Stimulated activated CD8-positive, alpha-beta memory T cell treated with anti-CD3 and anti-CD28 coated beads, Interleukin-7, amount 100 ng/mL, for 48 hours (primary cell): ENCODE measurements around the gene CFL1.

ENCODE experiments used
- DNase-seq, 2 donors: peaks; one replicate each; pipeline ENCODE4 v3.0.0-alpha.2; 2020; ENCODE audit warnings: low read depth in 1 of 2; ENCODE audit errors: extremely low read depth in 1 of 2

CFL1 gene

DNA sequence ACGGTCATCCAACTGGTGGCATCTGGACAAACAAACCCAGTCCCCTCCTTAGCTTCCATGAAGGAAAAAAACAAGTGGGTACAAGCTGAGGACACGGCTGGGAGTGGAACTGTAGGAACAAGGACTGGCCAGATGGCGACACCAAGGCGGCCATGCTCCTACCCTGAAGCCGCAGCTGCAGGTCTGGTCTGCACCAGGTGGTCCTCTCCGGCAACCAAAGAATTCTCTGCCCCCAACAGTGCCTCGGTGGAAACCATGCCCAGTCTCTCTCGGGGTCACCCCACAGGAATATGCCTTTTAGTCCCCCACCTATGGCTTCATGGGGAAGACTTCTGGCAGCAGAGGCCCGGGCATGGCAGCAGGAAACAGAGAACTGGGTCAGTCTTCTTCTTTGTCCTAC lies 48.5 kb downstream of the CFL1 start:
- no peak for DNase-seq

DNA sequence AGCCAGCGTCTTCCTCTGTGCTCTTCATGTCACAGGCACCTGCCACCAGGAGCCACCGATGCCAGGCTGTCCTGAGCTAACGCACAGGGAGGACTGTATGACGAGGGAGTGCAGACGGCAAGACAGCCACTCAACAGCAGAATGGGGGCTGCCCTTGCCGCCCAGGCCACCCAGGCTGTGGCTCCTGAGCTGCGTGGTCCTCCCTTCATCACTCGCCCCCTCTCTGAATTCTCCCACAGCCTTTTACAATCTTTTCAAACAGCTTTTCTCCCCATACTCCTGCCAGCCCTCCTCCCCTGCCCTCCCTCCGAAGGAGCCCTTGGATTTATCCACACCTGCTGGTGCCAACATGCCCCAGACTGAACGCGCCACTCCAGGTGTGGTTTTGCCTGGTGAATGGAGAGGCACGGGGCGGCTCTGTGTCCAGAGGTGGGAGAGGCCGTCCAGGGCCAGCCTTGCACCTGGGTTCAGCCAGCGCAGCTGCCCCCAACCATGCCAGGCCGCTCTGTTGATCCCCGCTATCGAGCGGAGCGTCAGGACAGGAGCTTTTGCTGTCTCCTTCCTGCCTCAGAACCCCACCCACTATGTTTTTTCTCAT lies 49.1 kb downstream of the CFL1 start:
- no peak for DNase-seq

GRCh38 chr11:65806979-65807378 lies 51.0 kb downstream of the CFL1 start:
- no peak for DNase-seq
